ENCODE measurements around the gene SORT1. TPM values are rescaled to one million over a fixed set of nuclear protein-coding genes. Genes with fewer than 3 reads are reported as not detected.

The SORT1 gene
- total RNA-seq, 1 donor from 2014 or later: 52.3 TPM

DNA sequence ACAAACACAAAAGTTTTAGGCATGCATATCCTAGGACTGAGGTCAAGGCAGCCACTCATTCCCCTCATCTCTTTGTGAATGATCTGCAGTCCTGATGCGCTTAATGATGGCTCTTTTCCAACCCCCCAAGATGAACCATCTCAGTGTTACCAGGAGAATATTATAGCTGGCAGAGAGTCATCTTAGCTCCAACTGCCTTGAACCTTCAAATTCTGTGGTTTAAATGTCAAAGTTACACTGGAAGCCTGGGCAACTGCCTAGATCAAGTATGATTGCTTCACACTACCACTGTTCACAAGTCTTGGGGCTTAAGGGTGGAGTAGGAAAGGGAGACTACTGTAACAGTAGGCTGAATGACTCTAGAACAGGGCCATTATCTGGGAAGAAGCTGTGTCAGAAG is 82.9 kb downstream of the SORT1 start:
- H3K9me3 Mint-ChIP-seq: no peaks in the 10 kb centered on the region
- TF ChIP-seq, protein P1, sequence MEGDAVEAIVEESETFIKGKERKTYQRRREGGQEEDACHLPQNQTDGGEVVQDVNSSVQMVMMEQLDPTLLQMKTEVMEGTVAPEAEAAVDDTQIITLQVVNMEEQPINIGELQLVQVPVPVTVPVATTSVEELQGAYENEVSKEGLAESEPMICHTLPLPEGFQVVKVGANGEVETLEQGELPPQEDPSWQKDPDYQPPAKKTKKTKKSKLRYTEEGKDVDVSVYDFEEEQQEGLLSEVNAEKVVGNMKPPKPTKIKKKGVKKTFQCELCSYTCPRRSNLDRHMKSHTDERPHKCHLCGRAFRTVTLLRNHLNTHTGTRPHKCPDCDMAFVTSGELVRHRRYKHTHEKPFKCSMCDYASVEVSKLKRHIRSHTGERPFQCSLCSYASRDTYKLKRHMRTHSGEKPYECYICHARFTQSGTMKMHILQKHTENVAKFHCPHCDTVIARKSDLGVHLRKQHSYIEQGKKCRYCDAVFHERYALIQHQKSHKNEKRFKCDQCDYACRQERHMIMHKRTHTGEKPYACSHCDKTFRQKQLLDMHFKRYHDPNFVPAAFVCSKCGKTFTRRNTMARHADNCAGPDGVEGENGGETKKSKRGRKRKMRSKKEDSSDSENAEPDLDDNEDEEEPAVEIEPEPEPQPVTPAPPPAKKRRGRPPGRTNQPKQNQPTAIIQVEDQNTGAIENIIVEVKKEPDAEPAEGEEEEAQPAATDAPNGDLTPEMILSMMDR (conservative IDR thresholded peaks at IDR 0.05): no peak
- H3K27ac Mint-ChIP-seq: no peak overlapping the region
- peaks cover 7% of the 10 kb centered on the region for H3K4me1 Mint-ChIP-seq (ENCODE audit: unreplicated experiment)
- peaks cover 19% of the 10 kb centered on the region for H3K36me3 Mint-ChIP-seq
- DNase-seq (ENCODE audit: extremely low spot score, unreplicated experiment): no peak
- H3K4me3 Mint-ChIP-seq: no peak overlapping the region
- H3K27me3 Mint-ChIP-seq: no peaks in the 10 kb centered on the region

DNA sequence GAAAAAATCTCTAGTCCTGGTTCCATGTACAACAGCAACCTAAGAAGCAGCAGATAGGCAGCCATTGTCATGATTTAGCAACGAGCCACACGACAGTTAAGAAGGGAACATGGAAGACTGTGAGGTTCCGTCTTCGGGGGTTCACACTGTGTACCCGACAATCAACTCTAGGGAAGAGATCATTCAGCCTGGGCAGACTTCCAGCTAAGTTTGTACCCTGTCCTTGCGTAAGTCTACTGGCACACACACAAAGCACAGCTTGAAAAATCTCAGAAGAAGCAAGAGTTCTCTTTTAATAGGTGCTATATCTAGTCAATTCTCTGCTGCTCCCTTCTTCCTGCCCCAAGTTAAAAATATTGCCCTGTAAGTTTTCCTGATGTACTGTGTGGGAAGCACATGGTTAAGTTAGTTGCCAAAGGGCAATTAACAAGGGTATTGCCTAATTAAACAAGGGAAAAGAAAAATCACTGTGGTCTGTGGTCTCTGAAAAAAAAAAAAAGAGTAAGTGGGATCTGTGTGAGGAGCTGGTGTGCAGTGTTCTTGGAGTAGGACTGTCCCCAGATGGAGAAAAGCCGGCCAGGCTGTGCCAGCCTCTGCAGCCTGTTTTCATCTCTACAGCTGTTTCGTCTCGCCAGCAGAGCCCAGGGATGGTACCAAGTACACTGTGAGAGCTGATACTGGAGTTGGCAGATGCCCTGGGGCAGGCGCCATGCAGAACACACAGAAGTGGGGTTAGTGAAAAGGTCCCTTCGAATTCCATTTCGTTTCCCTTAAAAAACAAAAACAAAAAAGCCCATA is 84.5 kb downstream of the SORT1 start:
- Mint-ChIP-seq H3K27me3 (no peaks in the 10 kb centered on the region), H3K36me3 (peaks cover 12% of the 10 kb centered on the region), H3K4me1 (ENCODE audit: unreplicated experiment) (peaks cover 5% of the 10 kb centered on the region), H3K27ac (no peak overlapping the region), H3K4me3 (no peak overlapping the region), H3K9me3 (no peaks in the 10 kb centered on the region)
- DNase-seq (ENCODE audit: extremely low spot score, unreplicated experiment): no peak
- TF ChIP-seq, protein P1 (conservative IDR thresholded peaks at IDR 0.05): no peak

DNA sequence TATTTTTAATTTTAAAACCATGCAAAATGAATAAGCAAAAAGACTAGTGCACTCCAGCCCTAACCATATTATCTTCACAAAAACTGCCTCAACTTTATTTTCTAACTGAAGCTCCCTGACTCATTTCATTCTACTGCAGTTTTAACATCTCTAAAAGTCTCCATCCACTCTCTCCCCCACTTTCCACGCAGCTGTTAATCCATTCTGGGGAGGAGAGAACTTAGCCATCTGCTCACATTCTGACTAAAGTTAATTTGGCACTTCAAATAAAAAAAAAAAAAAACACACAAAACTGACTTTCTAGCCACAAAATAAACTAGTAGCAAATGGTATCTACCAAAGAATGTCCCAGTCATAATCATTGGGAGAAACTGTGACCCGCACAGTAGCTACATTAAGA is 85.5 kb downstream of the SORT1 start:
- no peaks in the 10 kb centered on the region for H3K9me3 Mint-ChIP-seq
- no peaks in the 10 kb centered on the region for H3K27me3 Mint-ChIP-seq
- peaks cover 10% of the 10 kb centered on the region for H3K4me1 Mint-ChIP-seq (ENCODE audit: unreplicated experiment)
- H3K4me3 Mint-ChIP-seq: no peak overlapping the region
- TF ChIP-seq, protein P1 (conservative IDR thresholded peaks at IDR 0.05): no peak
- DNase-seq (ENCODE audit: extremely low spot score, unreplicated experiment): no peak
- no peak overlapping the region for H3K27ac Mint-ChIP-seq
- H3K36me3 Mint-ChIP-seq: peaks cover 12% of the 10 kb centered on the region

DNA sequence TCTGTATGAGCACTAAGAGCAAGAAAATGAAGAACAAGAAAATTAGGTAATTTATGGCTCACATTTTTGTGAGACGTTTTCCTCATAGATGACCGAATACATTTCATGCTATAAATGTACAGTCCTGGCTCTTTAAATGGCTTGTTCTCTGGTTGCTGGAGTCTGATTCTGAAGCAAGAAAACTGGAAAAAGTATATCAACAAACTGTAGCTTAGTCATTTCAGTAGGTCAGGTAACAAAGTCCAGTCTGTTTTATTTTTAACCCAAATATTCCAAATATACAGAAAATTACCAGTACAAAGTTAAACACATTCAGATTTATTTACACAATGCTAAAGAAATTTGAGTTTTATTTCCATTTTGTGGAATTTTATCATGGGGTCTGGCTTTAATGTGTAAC is 88.4 kb downstream of the SORT1 start:
- Mint-ChIP-seq H3K4me3 (no peak overlapping the region), H3K36me3 (peaks cover under 1% of the 10 kb centered on the region), H3K9me3 (no peaks in the 10 kb centered on the region), H3K27ac (peak overlapping the region; percentile 14), H3K4me1 (ENCODE audit: unreplicated experiment) (peaks cover 21% of the 10 kb centered on the region), H3K27me3 (no peaks in the 10 kb centered on the region)
- TF ChIP-seq, protein P1 (conservative IDR thresholded peaks at IDR 0.05): no peak
- no peak for DNase-seq (ENCODE audit: extremely low spot score, unreplicated experiment)

DNA sequence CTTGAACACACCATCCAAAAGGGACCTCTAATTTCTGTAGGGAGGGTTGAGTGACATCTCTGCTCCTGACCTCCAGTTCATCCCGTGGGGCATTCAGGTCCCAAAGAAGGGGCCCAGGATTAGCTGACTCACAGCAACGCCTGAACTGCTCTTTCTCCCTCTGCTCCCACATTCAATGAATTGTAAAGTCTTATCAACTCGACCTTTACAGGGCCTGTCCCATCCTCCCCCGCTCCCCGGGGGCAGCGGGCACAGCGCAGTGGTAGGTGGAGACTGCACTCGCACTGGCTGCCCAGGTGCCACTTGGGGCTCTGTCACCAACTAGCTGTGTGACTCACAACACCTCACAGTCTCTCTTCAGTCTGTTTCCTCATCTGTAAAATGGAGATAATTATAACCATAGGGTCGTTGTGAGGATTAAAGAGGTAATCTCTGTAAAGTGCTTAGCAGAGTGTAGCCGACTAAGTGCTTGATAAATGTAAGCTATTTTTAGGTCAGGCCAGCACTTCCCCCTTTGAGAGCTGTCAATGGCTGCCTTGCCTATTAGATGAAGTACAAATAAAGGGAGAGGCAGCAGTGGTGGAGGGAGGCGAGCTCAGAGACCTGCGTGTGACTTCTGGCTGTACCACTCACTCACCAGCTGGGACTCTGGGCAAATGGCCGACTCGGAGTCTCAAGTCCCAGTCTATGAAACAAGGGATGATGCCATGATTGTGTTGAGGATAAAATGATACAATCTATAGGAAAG is 90.3 kb downstream of the SORT1 start:
- Mint-ChIP-seq H3K27ac (peak overlapping the region; percentile 73), H3K9me3 (no peaks in the 10 kb centered on the region)
- TF ChIP-seq, protein P1 (conservative IDR thresholded peaks at IDR 0.05): no peak

More for the DNA sequence above, 90.3 kb downstream of the SORT1 start:
- no peak overlapping the region for H3K4me3 Mint-ChIP-seq
- H3K36me3 Mint-ChIP-seq: no peaks in the 10 kb centered on the region
- H3K27me3 Mint-ChIP-seq: no peaks in the 10 kb centered on the region
- DNase-seq (ENCODE audit: extremely low spot score, unreplicated experiment): no peak
- H3K4me1 Mint-ChIP-seq (ENCODE audit: unreplicated experiment): peaks cover 21% of the 10 kb centered on the region
